H1 (cell line): ENCODE measurements around the gene MEGF9. TPM values are rescaled to one million over a fixed set of nuclear protein-coding genes. Genes with fewer than 3 reads are reported as not detected.

Experiments used
- GTF2F1 ChIP-seq: IDR thresholded peaks from 2 replicates; pipeline ENCODE4 v1.6.1; 2012; ENCODE audit warnings: low read depth, low read length, improper control_type of control experiment, borderline replicate concordance
- KDM4A ChIP-seq: IDR thresholded peaks from one replicate; pipeline ENCODE4 v1.7.1; 2012; ENCODE audit warnings: low read depth, mild to moderate bottlenecking, moderate library complexity, low read length, inconsistent platforms; ENCODE audit not compliant: severe bottlenecking
- SIN3A ChIP-seq, 2 experiments: IDR thresholded peaks in 1 of 2; conservative IDR thresholded peaks in 1 of 2; 2 replicates each; pipeline ENCODE4 v1.6.1; 2011 to 2012; ENCODE audit warnings: low read length in 2 of 2, improper control_type of control experiment in 1 of 2, low read depth in 1 of 2, mild to moderate bottlenecking in 1 of 2
- YY1 ChIP-seq: IDR thresholded peaks from 2 replicates; pipeline ENCODE4 v1.6.1; 2011; ENCODE audit warnings: low read depth, mild to moderate bottlenecking, low read length
- polyA plus RNA-seq, 7 experiments: library from polyadenylated mRNA; depleted of rRNA in 3 of 7; stranded (reverse) in 5 of 7; unstranded in 2 of 7; fragments of >200 nt in 5 of 7; fragments of 200-250 nt in 2 of 7; gene quantifications; 1 replicate in 5 of 7; 2 replicates in 1 of 7; 4 replicates in 1 of 7; pipeline versions ENCODE4 v1.2.1 to v1.2.3, GENCODE V29; 2011 to 2013; ENCODE audit warnings: missing spikeins in 2 of 7, mixed read lengths in 2 of 7
- total RNA-seq: library from RNA; stranded (reverse); fragmentation: NEBNext Ultra II Directional; extraction: Animal tissue kit (Norgen Biotek cat#: 25700); gene quantifications from 2 replicates; pipeline ENCODE4 v1.2.1, GENCODE V29; 2021
- TF ChIP-seq, protein P1 (sequence below): fragments of 300-600 bp; sonication (generic); IDR thresholded peaks from 2 replicates; pipeline ENCODE4 v1.7.1; 2012; ENCODE audit warnings: low read length, moderate library complexity, mild to moderate bottlenecking, inconsistent platforms; ENCODE audit not compliant: insufficient replicate concordance

Gene MEGF9
- total and polyA plus RNA-seq, 2 of the 8 experiments (the other 6 are each of a cell fraction or from before 2014, with no cell fraction given): 0.45 to 1.8 TPM

DNA sequence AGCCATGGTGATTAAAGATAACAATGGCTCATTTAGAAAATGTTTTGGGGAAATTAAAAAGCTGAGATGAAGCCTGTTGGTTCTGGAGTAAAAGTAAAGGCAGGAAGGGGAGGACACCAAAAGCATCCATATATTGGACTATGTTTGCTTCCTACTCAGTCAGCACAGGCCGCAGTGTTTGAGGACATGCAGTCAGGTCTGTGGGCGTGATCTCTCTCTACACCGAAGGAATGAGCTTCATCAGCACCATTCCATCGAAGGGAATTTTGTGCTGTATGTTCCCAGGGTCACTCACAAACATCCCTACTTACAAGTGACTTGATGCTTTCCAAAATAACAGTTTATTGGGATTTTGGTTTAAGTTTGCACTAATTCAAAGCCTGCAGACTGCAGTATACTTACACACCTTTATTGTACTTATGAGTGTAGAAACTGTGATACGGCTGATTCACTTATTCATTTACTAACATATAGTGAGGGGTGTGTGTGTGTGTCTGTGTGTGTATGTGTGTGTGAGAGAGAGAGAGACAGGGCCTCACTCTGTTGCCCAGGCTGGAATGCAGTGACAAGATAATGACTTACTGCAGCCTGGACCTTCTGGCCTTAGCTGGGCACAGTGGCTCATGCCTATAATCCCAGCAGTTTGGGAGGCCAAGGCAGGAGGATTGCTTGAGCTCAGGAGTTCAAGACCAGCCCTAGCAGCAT lies 120.9 kb downstream of the MEGF9 start (continued):
- TF ChIP-seq, protein P1, sequence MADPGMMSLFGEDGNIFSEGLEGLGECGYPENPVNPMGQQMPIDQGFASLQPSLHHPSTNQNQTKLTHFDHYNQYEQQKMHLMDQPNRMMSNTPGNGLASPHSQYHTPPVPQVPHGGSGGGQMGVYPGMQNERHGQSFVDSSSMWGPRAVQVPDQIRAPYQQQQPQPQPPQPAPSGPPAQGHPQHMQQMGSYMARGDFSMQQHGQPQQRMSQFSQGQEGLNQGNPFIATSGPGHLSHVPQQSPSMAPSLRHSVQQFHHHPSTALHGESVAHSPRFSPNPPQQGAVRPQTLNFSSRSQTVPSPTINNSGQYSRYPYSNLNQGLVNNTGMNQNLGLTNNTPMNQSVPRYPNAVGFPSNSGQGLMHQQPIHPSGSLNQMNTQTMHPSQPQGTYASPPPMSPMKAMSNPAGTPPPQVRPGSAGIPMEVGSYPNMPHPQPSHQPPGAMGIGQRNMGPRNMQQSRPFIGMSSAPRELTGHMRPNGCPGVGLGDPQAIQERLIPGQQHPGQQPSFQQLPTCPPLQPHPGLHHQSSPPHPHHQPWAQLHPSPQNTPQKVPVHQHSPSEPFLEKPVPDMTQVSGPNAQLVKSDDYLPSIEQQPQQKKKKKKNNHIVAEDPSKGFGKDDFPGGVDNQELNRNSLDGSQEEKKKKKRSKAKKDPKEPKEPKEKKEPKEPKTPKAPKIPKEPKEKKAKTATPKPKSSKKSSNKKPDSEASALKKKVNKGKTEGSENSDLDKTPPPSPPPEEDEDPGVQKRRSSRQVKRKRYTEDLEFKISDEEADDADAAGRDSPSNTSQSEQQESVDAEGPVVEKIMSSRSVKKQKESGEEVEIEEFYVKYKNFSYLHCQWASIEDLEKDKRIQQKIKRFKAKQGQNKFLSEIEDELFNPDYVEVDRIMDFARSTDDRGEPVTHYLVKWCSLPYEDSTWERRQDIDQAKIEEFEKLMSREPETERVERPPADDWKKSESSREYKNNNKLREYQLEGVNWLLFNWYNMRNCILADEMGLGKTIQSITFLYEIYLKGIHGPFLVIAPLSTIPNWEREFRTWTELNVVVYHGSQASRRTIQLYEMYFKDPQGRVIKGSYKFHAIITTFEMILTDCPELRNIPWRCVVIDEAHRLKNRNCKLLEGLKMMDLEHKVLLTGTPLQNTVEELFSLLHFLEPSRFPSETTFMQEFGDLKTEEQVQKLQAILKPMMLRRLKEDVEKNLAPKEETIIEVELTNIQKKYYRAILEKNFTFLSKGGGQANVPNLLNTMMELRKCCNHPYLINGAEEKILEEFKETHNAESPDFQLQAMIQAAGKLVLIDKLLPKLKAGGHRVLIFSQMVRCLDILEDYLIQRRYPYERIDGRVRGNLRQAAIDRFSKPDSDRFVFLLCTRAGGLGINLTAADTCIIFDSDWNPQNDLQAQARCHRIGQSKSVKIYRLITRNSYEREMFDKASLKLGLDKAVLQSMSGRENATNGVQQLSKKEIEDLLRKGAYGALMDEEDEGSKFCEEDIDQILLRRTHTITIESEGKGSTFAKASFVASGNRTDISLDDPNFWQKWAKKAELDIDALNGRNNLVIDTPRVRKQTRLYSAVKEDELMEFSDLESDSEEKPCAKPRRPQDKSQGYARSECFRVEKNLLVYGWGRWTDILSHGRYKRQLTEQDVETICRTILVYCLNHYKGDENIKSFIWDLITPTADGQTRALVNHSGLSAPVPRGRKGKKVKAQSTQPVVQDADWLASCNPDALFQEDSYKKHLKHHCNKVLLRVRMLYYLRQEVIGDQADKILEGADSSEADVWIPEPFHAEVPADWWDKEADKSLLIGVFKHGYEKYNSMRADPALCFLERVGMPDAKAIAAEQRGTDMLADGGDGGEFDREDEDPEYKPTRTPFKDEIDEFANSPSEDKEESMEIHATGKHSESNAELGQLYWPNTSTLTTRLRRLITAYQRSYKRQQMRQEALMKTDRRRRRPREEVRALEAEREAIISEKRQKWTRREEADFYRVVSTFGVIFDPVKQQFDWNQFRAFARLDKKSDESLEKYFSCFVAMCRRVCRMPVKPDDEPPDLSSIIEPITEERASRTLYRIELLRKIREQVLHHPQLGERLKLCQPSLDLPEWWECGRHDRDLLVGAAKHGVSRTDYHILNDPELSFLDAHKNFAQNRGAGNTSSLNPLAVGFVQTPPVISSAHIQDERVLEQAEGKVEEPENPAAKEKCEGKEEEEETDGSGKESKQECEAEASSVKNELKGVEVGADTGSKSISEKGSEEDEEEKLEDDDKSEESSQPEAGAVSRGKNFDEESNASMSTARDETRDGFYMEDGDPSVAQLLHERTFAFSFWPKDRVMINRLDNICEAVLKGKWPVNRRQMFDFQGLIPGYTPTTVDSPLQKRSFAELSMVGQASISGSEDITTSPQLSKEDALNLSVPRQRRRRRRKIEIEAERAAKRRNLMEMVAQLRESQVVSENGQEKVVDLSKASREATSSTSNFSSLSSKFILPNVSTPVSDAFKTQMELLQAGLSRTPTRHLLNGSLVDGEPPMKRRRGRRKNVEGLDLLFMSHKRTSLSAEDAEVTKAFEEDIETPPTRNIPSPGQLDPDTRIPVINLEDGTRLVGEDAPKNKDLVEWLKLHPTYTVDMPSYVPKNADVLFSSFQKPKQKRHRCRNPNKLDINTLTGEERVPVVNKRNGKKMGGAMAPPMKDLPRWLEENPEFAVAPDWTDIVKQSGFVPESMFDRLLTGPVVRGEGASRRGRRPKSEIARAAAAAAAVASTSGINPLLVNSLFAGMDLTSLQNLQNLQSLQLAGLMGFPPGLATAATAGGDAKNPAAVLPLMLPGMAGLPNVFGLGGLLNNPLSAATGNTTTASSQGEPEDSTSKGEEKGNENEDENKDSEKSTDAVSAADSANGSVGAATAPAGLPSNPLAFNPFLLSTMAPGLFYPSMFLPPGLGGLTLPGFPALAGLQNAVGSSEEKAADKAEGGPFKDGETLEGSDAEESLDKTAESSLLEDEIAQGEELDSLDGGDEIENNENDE: no peak
- TF ChIP-seq KDM4A: no peak
- no peak for TF ChIP-seq SIN3A (conservative IDR thresholded peaks at IDR 0.05 in 1 of 2, IDR thresholded peaks at IDR 0.05 in 1 of 2; ENCODE audit: low read depth in 1 of 2, low read length in 2 of 2)
- no peak for TF ChIP-seq YY1
- TF ChIP-seq GTF2F1: no peak
